ENCODE measurements around the gene PNPLA4. TPM values are rescaled to one million over a fixed set of nuclear protein-coding genes. Genes with fewer than 3 reads are reported as not detected.

Gene PNPLA4
- total and polyA plus RNA-seq, 2 donors (not counting 3 experiments of a cell fraction or from before 2014, with no cell fraction given): 8.8 to 13.1 TPM

GRCh38 chrX:7926501-7926900 is 712 bp downstream of the PNPLA4 start:
- Histone ChIP-seq H3K9me1 (replicated peaks; ENCODE audit: control insufficient read depth, extremely low read depth, insufficient read depth, low read length) (no peaks in the 10 kb centered on the region), H3K4me3 (replicated peaks in 1 of 3; ENCODE audit: insufficient read depth in 1 of 3, low read depth in 1 of 3, low read length in 3 of 3) (peak overlapping the region in 2 of 3 experiments; percentile 55 to 69), H2AFZ (ENCODE audit: low read depth, low read length) (peak overlapping the region; percentile 93), H3K27me3 (ENCODE audit: control insufficient read depth in 2 of 2, insufficient read depth in 2 of 2, low read length in 2 of 2) (no peaks in the 10 kb centered on the region), H3K4me2 (ENCODE audit: insufficient read depth, low read length) (peak overlapping the region; percentile 73), H3K27ac (ENCODE audit: insufficient read depth, low read depth, low read length) (peak overlapping the region; percentile 46), H3K79me2 (ENCODE audit: control insufficient read depth, insufficient read depth, low read length) (no peaks in the 10 kb centered on the region), H3K9ac (replicated peaks; ENCODE audit: extremely low read depth, insufficient read depth, low read length) (peak overlapping the region; percentile 71), H4K20me1 (replicated peaks; ENCODE audit: control insufficient read depth, extremely low read depth, insufficient read depth, low read length) (no peaks in the 10 kb centered on the region), H3K36me3 (ENCODE audit: control insufficient read depth in 2 of 2, extremely low read depth in 1 of 2, insufficient read depth in 2 of 2, low read length in 2 of 2) (no peaks in the 10 kb centered on the region), H3K4me1 (ENCODE audit: control insufficient read depth, extremely low read depth, insufficient read depth, low read length) (peaks cover 5% of the 10 kb centered on the region), H3K9me3 (replicated peaks; ENCODE audit: control insufficient read depth, insufficient read depth, low read length) (no peaks in the 10 kb centered on the region)
- ChIA-PET POLR2A (no interaction called here), CTCF (interaction anchor here (2.3 kb wide), 1 partner anchor 14 kb away, joined by 7 read pairs; no protein-coding TSS in a partner anchor)
- dilution Hi-C loops (cut with MboI; ENCODE audit: extremely low pct_ligation_motif_present, low sequenced_read_pairs): no loop called here
- TF ChIP-seq EZH2 (IDR thresholded peaks at IDR 0.05; ENCODE audit: borderline replicate concordance, low read depth, low read length, severe bottlenecking): no peak
- TF ChIP-seq MYC (IDR thresholded peaks at IDR 0.05; ENCODE audit: low read depth, low read length): no peak
- no peak for TF ChIP-seq MAX (IDR thresholded peaks at IDR 0.05; ENCODE audit: insufficient read depth, insufficient read length)
- TF ChIP-seq FOS (IDR thresholded peaks at IDR 0.05; ENCODE audit: borderline replicate concordance, insufficient read depth, low read length): no peak
- TF ChIP-seq POLR2A (IDR thresholded peaks at IDR 0.05; ENCODE audit: low read depth, low read length): no peak
- no peak for TF ChIP-seq CTCF (IDR thresholded peaks at IDR 0.05; ENCODE audit: extremely low read depth in 1 of 2, insufficient read depth in 1 of 2, low read depth in 1 of 2, low read length in 2 of 2)
- TF ChIP-seq JUN (IDR thresholded peaks at IDR 0.05; ENCODE audit: borderline replicate concordance, insufficient read depth, insufficient read length, low read depth): no peak
- no peak for TF ChIP-seq POLR2AphosphoS5 (IDR thresholded peaks at IDR 0.05; ENCODE audit: insufficient read depth, low read depth, low read length)
- no peak for TF ChIP-seq GATA2 (IDR thresholded peaks at IDR 0.05; ENCODE audit: insufficient read depth, insufficient read length, low read depth, low read length)
- peak; percentile 63 for FAIRE-seq
- no peak for DNase-seq (ENCODE audit: low read depth, low spot score)
- no TSS peak for BruUV-seq (replicated peaks)
- intact Hi-C loops (cut with micrococcal nuclease): loop anchor here (1.0 to 2.0 kb wide), 4 partner anchors 734 to 1906 kb away; partner anchors contain the start of gene PUDP

Measured in endothelial cell of umbilical vein (primary cell).